Sigmoid colon (tissue), 7 donors: ENCODE data around the gene SCGN. TPM values are rescaled to one million over a fixed set of nuclear protein-coding genes. Genes with fewer than 3 reads are reported as not detected.

Experiments
- DNase-seq: peaks from one replicate; pipeline ENCODE4 v3.0.0-alpha.2; 2019
- H3K27ac ChIP-seq, 4 donors: fragments of 200-600 bp; sonication (generic); one replicate each; pipeline ENCODE4 v1.5.1; 2016 to 2019; ENCODE audit warnings: mild to moderate bottlenecking in 1 of 4
- H3K27me3 ChIP-seq, 3 donors: fragments of 200-600 bp; sonication (generic); one replicate each; pipeline ENCODE4 v1.5.1; 2019; ENCODE audit warnings: mild to moderate bottlenecking in 1 of 3
- H3K36me3 ChIP-seq, 4 donors: fragments of 200-600 bp; sonication (generic); one replicate each; pipeline ENCODE4 v1.5.1; 2016 to 2019
- H3K4me1 ChIP-seq, 4 donors: fragments of 200-600 bp; sonication (generic); one replicate each; pipeline ENCODE4 v1.5.1; 2017 to 2019
- H3K4me3 ChIP-seq, 4 donors: fragments of 200-600 bp; sonication (generic); one replicate each; pipeline ENCODE4 v1.5.1; 2017 to 2019; ENCODE audit warnings: mild to moderate bottlenecking in 2 of 4, moderate library complexity in 1 of 4
- H3K9me3 ChIP-seq, 4 donors: fragments of 200-600 bp in 3 of 4; sonication (generic) in 3 of 4; one replicate each; pipeline versions ENCODE4 v1.5.1 to v1.6.1; 2013 to 2019
- EP300 ChIP-seq, 4 donors: sonication (generic); formaldehyde crosslinking; IDR thresholded peaks; one replicate each; pipeline ENCODE4 v1.6.1; 2017; ENCODE audit warnings: antibody characterized with exemption in 4 of 4
- POLR2A ChIP-seq, 2 donors: fragments of 450-650 bp; IDR thresholded peaks; one replicate each; pipeline ENCODE4 v1.6.1; 2016; ENCODE audit warnings: antibody characterized with exemption in 2 of 2, mild to moderate bottlenecking in 2 of 2, moderate library complexity in 2 of 2
- POLR2AphosphoS5 ChIP-seq, 4 donors: sonication (generic); formaldehyde crosslinking; IDR thresholded peaks; one replicate each; pipeline ENCODE4 v1.6.1; 2017; ENCODE audit warnings: antibody characterized with exemption in 4 of 4
- WGBS, 2 donors: extraction: QIAGEN DNeasy Blood & Tissue Kit; methylation state at CpG; one replicate each; pipeline ENCODE4 v1.1.7; 2013; 5-methylcytosine and 5-hydroxymethylcytosine counted together
- intact Hi-C: fragments of 100-400 bp; cut with DNase I; formaldehyde crosslinking; loops from one replicate; pipeline ENCODE4 v1.15.1; 2023
- polyA plus RNA-seq, 3 donors: library from polyadenylated mRNA; stranded (reverse); fragments of 200-250 nt; gene quantifications; one replicate each; pipeline ENCODE4 v1.2.3, GENCODE V29; 2013
- total RNA-seq, 4 donors: library from RNA; depleted of rRNA; stranded (reverse); fragments of >200 nt; gene quantifications; one replicate each; pipeline ENCODE4 v1.1.0, GENCODE V29; 2016
- TF ChIP-seq, protein P1 (sequence below), 4 experiments: fragments of 450-650 bp in 3 of 4; fragments of 200-600 bp in 1 of 4; IDR thresholded peaks; one replicate each; pipeline ENCODE4 v1.5.1; 2016 to 2019; ENCODE audit warnings: antibody characterized with exemption in 4 of 4, mild to moderate bottlenecking in 3 of 4, moderate library complexity in 2 of 4
- donor health status: healthy with polysubstance abuse.
- donor health status: Bipolar disorder and iron deficiency.
- donor health status: healthy.

SCGN gene
- total and polyA plus RNA-seq, 7 donors, result 4.8 to 22.5 (median 8.8) TPM

- DNase-seq, result no peak
- intact Hi-C loops, result no loop called here
- no peaks in the 10 kb centered on the region for H3K9me3 ChIP-seq
- WGBS, 2 donors, result 85 to 89% methylated on average over 3 of the region's 3 CpGs
- no peak overlapping the region for H3K4me3 ChIP-seq
- TF ChIP-seq, protein P1, sequence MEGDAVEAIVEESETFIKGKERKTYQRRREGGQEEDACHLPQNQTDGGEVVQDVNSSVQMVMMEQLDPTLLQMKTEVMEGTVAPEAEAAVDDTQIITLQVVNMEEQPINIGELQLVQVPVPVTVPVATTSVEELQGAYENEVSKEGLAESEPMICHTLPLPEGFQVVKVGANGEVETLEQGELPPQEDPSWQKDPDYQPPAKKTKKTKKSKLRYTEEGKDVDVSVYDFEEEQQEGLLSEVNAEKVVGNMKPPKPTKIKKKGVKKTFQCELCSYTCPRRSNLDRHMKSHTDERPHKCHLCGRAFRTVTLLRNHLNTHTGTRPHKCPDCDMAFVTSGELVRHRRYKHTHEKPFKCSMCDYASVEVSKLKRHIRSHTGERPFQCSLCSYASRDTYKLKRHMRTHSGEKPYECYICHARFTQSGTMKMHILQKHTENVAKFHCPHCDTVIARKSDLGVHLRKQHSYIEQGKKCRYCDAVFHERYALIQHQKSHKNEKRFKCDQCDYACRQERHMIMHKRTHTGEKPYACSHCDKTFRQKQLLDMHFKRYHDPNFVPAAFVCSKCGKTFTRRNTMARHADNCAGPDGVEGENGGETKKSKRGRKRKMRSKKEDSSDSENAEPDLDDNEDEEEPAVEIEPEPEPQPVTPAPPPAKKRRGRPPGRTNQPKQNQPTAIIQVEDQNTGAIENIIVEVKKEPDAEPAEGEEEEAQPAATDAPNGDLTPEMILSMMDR (IDR thresholded peaks at IDR 0.05), result no peak
- TF ChIP-seq POLR2AphosphoS5 (IDR thresholded peaks at IDR 0.05), result no peak
- no peak for TF ChIP-seq EP300 (IDR thresholded peaks at IDR 0.05)
- no peak for TF ChIP-seq POLR2A (IDR thresholded peaks at IDR 0.05)
- H3K27me3 ChIP-seq, result no peaks in the 10 kb centered on the region
- no peak overlapping the region for H3K27ac ChIP-seq
- no peaks in the 10 kb centered on the region for H3K36me3 ChIP-seq
- H3K4me1 ChIP-seq, result no peaks in the 10 kb centered on the region
Observed at GRCh38 chr6:25691894-25692293, 39.9 kb downstream of the SCGN start.

GRCh38 chr6:25692472-25692871 is 40.5 kb downstream of the SCGN start:
- Histone ChIP-seq H3K27me3 (no peaks in the 10 kb centered on the region), H3K27ac (no peak overlapping the region), H3K4me1 (no peaks in the 10 kb centered on the region), H3K9me3 (no peaks in the 10 kb centered on the region), H3K36me3 (no peaks in the 10 kb centered on the region), H3K4me3 (no peak overlapping the region)
- no peak for TF ChIP-seq POLR2A (IDR thresholded peaks at IDR 0.05)
- TF ChIP-seq, protein P1 (IDR thresholded peaks at IDR 0.05), result no peak
- TF ChIP-seq POLR2AphosphoS5 (IDR thresholded peaks at IDR 0.05), result no peak
- no peak for TF ChIP-seq EP300 (IDR thresholded peaks at IDR 0.05)
- 75 to 80% methylated on average over 3 of the region's 3 CpGs for WGBS, 2 donors
- intact Hi-C loops, result no loop called here
- DNase-seq, result no peak

DNA sequence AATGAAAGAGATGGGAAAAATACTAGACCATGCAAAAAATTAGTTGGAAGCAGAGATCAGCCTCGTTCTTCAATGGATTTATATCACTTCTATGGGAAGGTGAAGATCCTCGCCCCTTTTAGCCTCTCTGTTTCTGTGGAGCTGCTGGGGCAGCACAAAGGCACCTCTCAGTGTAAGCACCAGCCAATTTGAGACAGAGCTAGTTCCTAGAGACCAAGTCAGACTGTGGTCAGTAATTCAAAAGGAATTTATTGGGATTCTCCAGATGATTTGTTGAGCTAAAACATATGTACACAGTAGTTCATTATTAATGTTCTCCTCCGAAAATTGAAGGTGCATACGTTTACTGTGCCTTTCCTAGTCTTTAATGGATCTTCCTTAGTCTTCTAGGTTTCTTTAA is 42.4 kb downstream of the SCGN start:
- H3K4me3 ChIP-seq, result no peak overlapping the region
- no peak for DNase-seq
- no peaks in the 10 kb centered on the region for H3K36me3 ChIP-seq
- WGBS, 2 donors, result 74 to 83% methylated on average over 4 of the region's 4 CpGs
- TF ChIP-seq EP300 (IDR thresholded peaks at IDR 0.05) (no peak), POLR2A (IDR thresholded peaks at IDR 0.05) (no peak), POLR2AphosphoS5 (IDR thresholded peaks at IDR 0.05) (no peak)
- TF ChIP-seq, protein P1 (IDR thresholded peaks at IDR 0.05), result no peak
- intact Hi-C loops, result no loop called here
- no peak overlapping the region for H3K27ac ChIP-seq
- H3K27me3 ChIP-seq, result no peaks in the 10 kb centered on the region
- H3K4me1 ChIP-seq, result no peaks in the 10 kb centered on the region
- no peaks in the 10 kb centered on the region for H3K9me3 ChIP-seq

GRCh38 chr6:25695671-25696070 is 43.7 kb downstream of the SCGN start:
- no peaks in the 10 kb centered on the region for H3K36me3 ChIP-seq
- H3K9me3 ChIP-seq, result no peaks in the 10 kb centered on the region
- H3K27me3 ChIP-seq, result no peaks in the 10 kb centered on the region
- H3K27ac ChIP-seq, result no peak overlapping the region
- TF ChIP-seq EP300 (IDR thresholded peaks at IDR 0.05) (no peak), POLR2AphosphoS5 (IDR thresholded peaks at IDR 0.05) (no peak), POLR2A (IDR thresholded peaks at IDR 0.05) (no peak)
- TF ChIP-seq, protein P1 (IDR thresholded peaks at IDR 0.05), result no peak
- no peak overlapping the region for H3K4me3 ChIP-seq
- intact Hi-C loops, result no loop called here
- 92% methylated on average over 2 of the region's 2 CpGs for WGBS, 2 donors
- H3K4me1 ChIP-seq, result no peaks in the 10 kb centered on the region
- DNase-seq, result no peak
